Kidney (tissue), 14 donors: ENCODE measurements around the gene HSP90AB1. TPM values are rescaled to one million over a fixed set of nuclear protein-coding genes. Genes with fewer than 3 reads are reported as not detected.
A peak's percentile ranks its signal among the peaks of the same experiment; 100 is the strongest.

Experiments used
- DNase-seq, 5 donors: peaks; one replicate each; pipeline ENCODE4 v3.0.0-alpha.2; 2013 to 2020
- FAIRE-seq: peaks from 2 replicates; lab custom pipeline; 2012; peaks lifted over from hg19 to GRCh38; lab: Jason Lieb, UNC
- H3K27ac ChIP-seq, 2 donors: one replicate each; pipeline ENCODE4 v1.7.0; 2013; ENCODE audit warnings: low read depth in 2 of 2, low read length in 2 of 2, inconsistent platforms in 1 of 2
- H3K27me3 ChIP-seq: one replicate; pipeline ENCODE4 v1.7.1; 2013; ENCODE audit warnings: low read length, inconsistent platforms; ENCODE audit not compliant: control insufficient read depth, insufficient read depth
- H3K36me3 ChIP-seq, 3 donors: one replicate each; pipeline versions ENCODE4 v1.7.0 to v1.7.1; 2013; ENCODE audit warnings: low read length in 3 of 3, control low read depth in 1 of 3, inconsistent platforms in 1 of 3; ENCODE audit not compliant: insufficient read depth in 3 of 3, control insufficient read depth in 2 of 3
- H3K4me1 ChIP-seq, 3 donors: one replicate each; pipeline versions ENCODE4 v1.7.0 to v1.7.1; 2013; ENCODE audit warnings: low read length in 3 of 3, inconsistent platforms in 1 of 3, low read depth in 1 of 3; ENCODE audit not compliant: control insufficient read depth in 2 of 3, insufficient read depth in 2 of 3
- H3K4me3 ChIP-seq, 3 donors: one replicate each; pipeline versions ENCODE4 v1.7.0 to v1.8.1; 2013; ENCODE audit warnings: low read length in 3 of 3, control low read depth in 1 of 3, inconsistent platforms in 1 of 3
- H3K9ac ChIP-seq, 3 donors: one replicate each; pipeline versions ENCODE4 v1.7.0 to v1.7.1; 2013; ENCODE audit warnings: low read length in 3 of 3, control low read depth in 1 of 3, inconsistent platforms in 1 of 3
- H3K9me3 ChIP-seq, 3 donors: one replicate each; pipeline versions ENCODE4 v1.7.0 to v1.7.1; 2013; ENCODE audit warnings: low read length in 3 of 3, control low read depth in 1 of 3, inconsistent platforms in 1 of 3; ENCODE audit not compliant: control insufficient read depth in 2 of 3, insufficient read depth in 1 of 3
- CTCF ChIP-seq: IDR thresholded peaks from 3 replicates; pipeline ENCODE4 v1.5.1; 2012; ENCODE audit warnings: mild to moderate bottlenecking, moderate library complexity, borderline replicate concordance; ENCODE audit not compliant: insufficient read depth; ENCODE audit errors: extremely low read depth
- intact Hi-C: fragments of 100-400 bp; cut with DNase I; formaldehyde crosslinking; loops from one replicate; pipeline ENCODE4 v1.11.1; 2022
- polyA plus RNA-seq: library from polyadenylated mRNA; stranded (reverse); fragments of 350-450 nt; fragmentation: Illumina TruSeq; extraction: RNeasy Lipid Tissue Mini Kit (QIAGEN cat#74804); gene quantifications from one replicate; pipeline ENCODE4 v1.2.3, GENCODE V29; 2014; ENCODE audit warnings: low read depth, low replicate concordance; ENCODE audit not compliant: insufficient read depth
- total RNA-seq: library from RNA; stranded (reverse); fragmentation: NEBNext Ultra II Directional; extraction: Animal tissue kit (Norgen Biotek cat#: 25700); gene quantifications from one replicate; pipeline ENCODE4 v1.2.1, GENCODE V29; 2021
- donor health status: control.
- donor health status: control.
- donor health status: control.
- donor health status: control.
- donor health status: control.
- donor health status: DM: yes; HTN: yes; CAD: no.
- donor health status: Normal renal cell carcinoma (clear cell type).

The HSP90AB1 gene
- total and polyA plus RNA-seq, 2 donors from 2014 or later, result 499 to 551 TPM

DNA sequence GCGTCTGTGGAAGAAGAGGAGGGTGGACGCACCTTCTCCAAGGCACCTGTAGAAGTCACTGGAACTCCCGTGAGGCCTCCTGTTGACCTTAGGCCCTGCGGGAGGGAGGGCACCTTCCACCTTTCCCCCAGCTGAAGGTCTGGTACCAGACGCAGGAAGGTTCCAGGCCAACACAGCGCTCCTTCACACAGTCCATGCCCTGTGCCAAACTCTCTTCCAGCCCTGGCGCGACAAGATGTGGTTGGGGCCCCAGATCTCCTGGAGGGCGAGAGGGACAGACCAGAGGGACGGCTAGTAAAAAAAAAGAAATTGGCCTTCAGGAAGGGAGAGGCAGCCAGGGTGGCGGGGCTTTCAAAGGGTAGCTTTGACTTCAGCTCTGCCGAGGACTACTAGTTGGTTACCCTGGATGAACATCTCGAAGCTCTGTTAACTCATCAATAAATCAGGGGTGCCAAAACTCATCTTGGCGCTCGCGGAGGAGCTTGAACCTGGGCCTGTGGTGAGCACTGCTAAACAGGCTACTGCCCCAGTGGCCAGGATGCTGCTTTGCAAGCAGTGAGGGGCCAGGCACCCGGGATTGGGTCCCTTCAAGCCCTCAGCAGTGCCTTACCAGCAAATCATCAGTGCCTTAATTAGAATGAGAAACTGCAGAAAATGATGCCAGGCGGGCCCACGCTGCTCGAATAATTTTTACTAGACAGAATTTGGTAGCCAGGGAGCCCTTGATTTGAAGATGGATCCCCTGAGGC lies 51.3 kb downstream of the HSP90AB1 start:
- Histone ChIP-seq H3K9ac (no peak overlapping the region), H3K27ac (no peak overlapping the region), H3K9me3 (no peaks in the 10 kb centered on the region), H3K4me3 (no peak overlapping the region), H3K4me1 (peaks cover 0 to 9% (median 0%) of the 10 kb centered on the region in 3 donors), H3K36me3 (peaks cover 0 to 21% (median 11%) of the 10 kb centered on the region in 3 donors), H3K27me3 (peaks cover 18% of the 10 kb centered on the region)
- DNase-seq (peak in 1 of 5 donors; percentile 53), FAIRE-seq (no peak)
- intact Hi-C loops, result no loop called here
- no peak for TF ChIP-seq CTCF

- no peak overlapping the region for H3K4me3 ChIP-seq
- peaks cover 18% of the 10 kb centered on the region for H3K27me3 ChIP-seq
- peak in 1 of 5 donors; percentile 55 for DNase-seq
- no peak overlapping the region for H3K9ac ChIP-seq
- TF ChIP-seq CTCF, result no peak
- no peak overlapping the region for H3K27ac ChIP-seq
- FAIRE-seq, result no peak
- no peaks in the 10 kb centered on the region for H3K9me3 ChIP-seq
- peaks cover 0 to 26% (median 12%) of the 10 kb centered on the region in 3 donors for H3K36me3 ChIP-seq
- intact Hi-C loops, result no loop called here
- peaks cover 0 to 9% (median 0%) of the 10 kb centered on the region in 3 donors for H3K4me1 ChIP-seq
These were observed 52.0 kb downstream of the HSP90AB1 start for GRCh38 chr6:44298864-44299263.

- intact Hi-C loops, result no loop called here
- H3K36me3 ChIP-seq, result peaks cover 0 to 29% (median 13%) of the 10 kb centered on the region in 3 donors
These were observed 53.5 kb downstream of the HSP90AB1 start for GRCh38 chr6:44300292-44300823.

More at GRCh38 chr6:44300292-44300823, 53.5 kb downstream of the HSP90AB1 start:
- TF ChIP-seq CTCF, result no peak
- no peak for FAIRE-seq
- Histone ChIP-seq H3K4me3 (no peak overlapping the region), H3K9me3 (no peaks in the 10 kb centered on the region), H3K27me3 (peaks cover 15% of the 10 kb centered on the region), H3K27ac (no peak overlapping the region), H3K4me1 (peaks cover 0 to 9% (median 0%) of the 10 kb centered on the region in 3 donors), H3K9ac (no peak overlapping the region)
- DNase-seq, result peak in 1 of 5 donors; percentile 55
